NAMALWA (cell line): Measurements from ENCODE around the gene TEF.

Experiments
- DNase-seq: peaks from one replicate; pipeline ENCODE4 v3.0.0-alpha.2; 2015; ENCODE audit warnings: low spot score

The TEF gene, protein sequence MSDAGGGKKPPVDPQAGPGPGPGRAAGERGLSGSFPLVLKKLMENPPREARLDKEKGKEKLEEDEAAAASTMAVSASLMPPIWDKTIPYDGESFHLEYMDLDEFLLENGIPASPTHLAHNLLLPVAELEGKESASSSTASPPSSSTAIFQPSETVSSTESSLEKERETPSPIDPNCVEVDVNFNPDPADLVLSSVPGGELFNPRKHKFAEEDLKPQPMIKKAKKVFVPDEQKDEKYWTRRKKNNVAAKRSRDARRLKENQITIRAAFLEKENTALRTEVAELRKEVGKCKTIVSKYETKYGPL

DNA sequence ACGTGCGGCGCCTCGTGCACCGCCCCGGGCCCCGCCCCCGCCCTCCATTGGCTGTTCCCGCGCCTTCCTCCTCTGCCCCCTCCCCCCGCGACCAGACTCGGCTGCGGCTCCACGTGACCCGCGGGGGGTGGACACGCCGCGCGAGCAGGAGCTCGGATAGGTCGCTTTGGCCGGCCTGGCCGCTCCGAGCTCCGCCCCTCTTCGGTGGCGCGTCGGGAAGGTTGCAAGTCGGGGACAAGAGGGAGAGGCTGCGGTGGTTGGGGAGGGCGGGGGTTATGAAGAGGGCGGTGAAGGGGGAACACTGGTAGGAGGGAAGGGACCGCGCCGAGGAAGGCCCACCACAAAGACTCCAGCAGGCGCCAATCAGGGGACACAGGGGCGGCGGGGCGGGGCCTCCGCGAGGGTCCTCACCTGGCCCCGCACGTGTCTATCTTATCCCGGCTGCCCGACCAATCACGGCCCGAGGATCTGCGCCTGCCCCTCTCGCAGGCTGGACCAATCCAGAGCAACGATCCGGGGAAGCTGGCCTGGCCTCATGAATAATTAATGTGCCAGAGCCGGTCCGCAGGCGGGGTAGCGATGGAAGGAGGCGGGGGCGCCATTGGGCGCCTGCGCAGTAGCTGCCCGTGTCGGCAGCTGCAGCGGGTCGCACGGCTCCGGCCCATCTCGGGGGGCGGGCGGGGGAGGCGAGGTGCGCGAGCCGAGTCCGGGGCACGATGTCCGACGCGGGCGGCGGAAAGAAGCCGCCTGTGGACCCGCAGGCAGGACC lies at the start of gene TEF:
Gene TEF, plus strand, starts transcription at position 614 of the 769 bp plus-strand sequence. Its CDS starts 103 bp downstream, at position 717.
- peak; percentile 99 for DNase-seq

DNA sequence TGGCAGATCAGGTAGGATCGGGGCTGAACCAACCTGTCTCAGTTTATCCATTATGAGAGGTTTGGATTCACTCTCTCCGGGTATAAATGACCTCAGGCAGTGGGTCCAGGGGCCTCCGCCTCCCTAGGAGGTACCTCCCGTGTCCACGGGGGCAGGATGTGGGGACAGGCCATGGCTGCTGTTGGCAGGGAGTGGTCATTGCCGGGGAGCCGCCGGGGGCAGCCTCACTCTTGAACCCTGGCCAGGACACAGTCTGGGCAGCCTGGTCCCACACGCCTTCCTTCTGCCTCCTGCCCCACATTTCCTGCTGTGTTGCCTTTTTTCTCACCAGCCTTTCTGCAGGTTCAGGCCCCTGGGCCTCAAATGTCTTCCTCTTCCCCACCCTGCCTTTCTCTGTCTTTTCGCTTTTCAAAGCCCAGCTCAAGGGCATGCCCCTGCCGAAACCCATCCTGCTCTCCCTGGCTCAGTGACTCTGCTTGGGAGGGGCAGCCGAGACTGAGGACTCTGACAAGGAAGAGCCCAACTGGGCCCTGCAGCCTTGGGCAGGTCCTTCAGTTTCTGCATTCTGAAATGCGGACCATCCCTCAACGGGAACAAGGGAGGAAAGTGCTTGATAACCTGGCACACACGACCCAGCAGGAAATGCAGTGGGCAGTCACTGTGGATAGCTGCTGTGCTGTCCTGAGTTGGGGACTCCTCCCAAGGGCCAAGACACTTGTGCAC lies 49.4 kb upstream of the TEF start:
- no peak for DNase-seq

DNA sequence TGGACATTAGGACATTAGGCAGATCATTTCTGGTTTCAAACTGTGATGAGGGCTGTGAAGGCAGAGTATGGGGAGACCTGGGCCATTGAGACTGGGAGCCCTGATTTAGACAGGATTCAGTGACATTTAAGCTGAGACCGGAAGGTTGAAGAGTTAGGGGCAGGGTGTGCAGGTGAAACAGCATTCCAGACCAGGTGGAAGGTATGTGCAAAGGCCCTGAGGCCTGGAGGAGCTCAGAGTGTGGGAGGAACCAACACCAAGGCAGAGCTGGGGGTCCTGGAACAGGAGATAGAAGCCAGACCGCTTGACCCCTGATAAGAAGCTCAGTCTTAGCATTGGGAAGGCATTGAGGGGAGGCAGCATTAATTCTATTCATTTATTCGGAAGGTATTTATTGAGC lies 47.9 kb upstream of the TEF start:
- no peak for DNase-seq

DNA sequence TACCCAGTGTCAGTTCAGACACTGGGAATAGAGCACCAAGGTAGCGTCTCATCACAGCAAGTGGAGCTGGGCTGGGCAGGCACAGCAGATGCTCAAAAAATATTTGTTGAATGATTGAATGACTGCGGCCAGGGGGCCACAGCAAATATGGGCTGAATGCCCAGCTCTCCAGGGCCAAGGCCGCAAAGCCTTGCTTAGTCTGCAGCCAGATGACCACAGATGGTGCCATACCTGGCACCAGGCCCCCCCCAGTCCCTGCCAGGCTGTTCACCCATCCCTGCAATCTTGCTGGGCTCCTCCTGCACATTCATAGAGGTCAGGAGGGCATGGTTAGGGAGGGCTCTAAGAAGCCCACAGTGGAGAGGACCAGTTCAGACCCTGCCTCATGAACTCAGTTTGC lies 47.5 kb upstream of the TEF start:
- no peak for DNase-seq

DNA sequence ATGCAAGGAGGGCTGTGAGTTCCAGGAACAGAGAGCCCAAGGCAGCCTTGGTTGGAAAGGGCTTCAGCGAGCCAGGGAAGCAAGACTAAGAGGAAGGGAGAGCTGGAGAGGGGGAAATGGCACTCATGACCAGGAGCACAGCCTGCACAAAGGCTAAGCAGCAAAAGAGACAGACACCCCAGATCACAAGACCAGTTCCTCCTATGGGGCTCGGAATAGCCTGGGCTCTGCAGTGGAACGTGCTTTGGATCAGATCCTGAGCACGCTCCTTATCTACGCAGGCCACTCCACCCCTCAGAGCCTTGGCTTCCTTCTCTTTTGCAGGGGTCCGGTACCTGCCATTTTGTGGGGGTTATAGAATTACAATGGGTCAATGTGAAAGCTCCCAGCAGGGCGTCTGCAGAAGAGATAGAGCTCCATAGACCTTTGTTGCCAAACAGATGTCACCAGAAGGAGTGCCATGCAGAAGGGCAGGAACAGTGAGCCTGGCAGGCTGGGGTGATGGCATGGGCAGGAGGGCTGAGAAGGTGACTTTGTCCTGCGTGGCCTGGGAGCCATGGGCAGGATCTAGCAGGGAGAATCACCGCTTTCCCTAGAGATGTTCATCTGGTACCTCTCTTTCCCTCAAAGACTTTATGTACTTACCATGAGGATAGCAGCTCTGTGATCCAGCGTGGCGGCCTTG lies 46.6 kb upstream of the TEF start:
- DNase-seq, result no peak

DNA sequence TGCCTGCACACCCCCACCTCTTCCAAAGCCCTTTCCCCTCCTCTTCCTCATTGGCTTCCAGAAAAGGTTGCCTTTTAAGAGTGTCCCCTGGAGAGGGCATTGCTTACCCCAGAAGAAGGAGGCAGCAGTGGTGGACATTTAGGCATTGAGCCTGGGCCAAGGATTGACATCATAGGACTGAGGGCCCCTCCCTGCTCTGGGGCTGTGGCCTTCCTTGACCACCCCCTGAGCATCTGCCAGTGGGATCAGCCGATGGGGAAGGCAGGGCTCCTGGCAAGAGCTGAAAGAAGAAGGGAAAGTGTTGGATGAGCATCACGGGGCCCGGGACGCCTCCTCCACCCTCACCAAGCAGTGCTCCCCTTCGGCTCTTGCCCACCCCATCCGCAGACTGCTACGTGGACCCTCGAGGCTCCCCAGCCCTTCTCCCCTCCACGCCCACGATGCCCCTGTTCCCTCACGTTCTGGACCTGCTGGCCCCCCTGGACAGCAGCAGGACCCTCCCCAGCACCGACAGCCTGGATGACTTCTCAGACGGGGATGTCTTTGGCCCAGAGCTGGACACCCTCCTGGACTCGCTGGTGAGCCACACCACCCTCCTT lies 43.0 kb upstream of the TEF start:
- DNase-seq, result no peak

DNA sequence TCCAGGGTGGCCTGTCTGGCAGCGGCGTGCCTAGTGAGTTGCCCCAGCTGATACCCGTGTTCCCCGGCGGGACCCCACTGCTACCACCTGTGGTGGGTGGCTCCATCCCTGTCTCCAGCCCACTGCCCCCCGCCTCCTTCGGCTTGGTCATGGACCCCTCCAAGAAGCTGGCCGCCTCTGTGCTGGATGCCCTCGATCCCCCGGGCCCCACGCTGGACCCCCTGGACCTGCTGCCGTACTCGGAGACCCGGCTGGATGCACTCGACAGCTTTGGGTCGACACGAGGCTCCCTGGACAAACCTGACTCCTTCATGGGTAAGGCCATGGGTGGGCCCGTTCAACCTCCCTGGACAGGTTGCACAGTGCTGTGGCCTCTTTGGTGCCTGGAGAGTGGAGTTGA lies 41.9 kb upstream of the TEF start:
- no peak for DNase-seq

DNA sequence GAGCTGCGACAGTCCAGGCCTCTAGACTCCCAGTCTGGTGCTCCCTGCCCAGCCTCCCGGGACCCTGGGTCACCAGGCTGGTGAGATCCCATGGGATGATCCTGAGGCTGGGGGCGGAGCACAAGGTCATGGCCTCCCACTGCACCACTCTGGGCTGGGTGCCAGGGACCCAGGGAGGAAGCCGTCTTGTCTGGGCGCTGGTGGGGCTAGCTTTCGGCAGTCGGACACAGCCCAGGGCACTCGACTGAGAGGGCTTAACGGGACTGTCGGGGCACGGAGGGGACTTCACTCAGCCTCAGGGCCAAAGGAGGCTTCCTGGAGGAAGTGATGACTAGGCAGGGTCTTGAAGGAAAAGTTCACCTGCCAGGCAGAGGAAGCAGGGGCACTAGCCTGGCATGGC lies 41.4 kb upstream of the TEF start:
- DNase-seq, result no peak

DNA sequence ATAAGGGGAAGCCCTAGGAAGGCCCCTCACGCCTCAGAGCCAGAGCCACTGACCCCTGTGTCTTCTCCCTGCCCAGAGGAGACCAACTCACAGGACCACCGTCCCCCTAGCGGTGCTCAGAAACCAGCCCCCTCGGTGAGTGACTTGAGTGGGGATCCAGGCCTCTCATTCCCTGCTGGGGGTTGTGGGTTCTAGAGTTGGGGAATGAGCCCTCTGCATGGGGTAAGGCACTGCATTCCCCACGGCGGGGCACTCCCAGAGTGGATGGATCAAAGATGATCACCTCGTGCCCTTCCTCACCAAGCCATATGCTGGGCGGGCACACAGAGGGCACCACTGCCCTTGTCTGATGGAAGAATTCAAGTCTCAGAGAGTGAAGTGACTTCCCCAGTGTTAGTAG lies 40.7 kb upstream of the TEF start:
- no peak for DNase-seq

DNA sequence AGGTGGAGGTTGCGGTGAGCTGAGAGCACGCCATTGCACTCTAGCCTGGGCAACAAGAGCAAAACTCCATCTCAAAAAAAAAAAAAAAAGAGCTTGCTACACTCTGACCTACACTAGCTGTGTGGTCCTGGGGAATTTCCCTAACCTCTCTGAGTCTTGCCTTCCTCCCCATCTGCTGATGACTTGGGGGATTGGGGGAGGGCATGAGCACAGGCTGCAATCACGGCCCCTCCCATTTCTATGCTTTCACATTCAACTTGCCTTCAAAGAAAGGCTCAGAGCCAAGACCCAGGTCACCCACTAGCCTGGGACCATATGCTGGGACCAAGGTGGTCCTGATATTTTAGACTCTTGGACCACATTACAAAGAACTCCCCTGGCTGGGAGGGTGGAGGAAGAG lies 39.8 kb upstream of the TEF start:
- DNase-seq, result peak; percentile 32

DNA sequence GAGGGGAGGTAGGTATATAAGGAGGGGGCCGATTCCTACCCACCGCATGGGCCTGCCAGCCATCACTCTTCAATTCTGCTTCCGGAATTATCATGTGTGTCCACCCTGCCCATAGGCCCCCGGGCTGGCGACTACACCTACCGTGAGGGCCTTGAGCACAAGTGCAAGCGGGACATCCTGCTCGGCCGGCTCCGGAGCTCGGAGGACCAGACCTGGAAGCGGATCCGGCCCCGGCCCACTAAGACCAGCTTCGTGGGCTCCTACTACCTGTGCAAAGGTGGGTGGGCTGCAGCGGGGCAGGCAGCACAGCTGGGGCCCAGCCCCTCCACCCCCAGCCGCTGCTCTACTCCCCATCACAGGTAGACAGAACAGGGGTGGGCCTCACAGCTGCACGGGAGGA lies 38.4 kb upstream of the TEF start:
- DNase-seq, result no peak

DNA sequence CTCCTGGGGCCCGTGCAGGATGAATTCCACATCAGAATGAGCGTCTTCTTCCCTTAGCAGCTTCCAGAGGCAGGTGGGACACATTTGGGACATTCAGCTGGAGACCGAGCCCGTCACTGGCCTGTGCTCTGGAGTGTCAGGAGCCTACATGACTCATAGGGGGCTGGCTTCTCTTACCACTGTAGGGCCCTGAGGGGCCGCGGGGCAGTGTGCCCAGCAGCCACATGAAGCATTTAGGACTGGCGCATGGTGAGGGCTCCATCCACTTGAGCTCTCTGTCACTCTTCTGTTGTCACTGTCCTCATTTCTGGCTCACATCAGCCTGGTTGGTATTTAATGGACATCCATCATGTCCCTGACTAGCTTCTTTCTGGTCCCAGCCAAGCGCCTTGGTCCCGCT lies 38.0 kb upstream of the TEF start:
- DNase-seq, result no peak

DNA sequence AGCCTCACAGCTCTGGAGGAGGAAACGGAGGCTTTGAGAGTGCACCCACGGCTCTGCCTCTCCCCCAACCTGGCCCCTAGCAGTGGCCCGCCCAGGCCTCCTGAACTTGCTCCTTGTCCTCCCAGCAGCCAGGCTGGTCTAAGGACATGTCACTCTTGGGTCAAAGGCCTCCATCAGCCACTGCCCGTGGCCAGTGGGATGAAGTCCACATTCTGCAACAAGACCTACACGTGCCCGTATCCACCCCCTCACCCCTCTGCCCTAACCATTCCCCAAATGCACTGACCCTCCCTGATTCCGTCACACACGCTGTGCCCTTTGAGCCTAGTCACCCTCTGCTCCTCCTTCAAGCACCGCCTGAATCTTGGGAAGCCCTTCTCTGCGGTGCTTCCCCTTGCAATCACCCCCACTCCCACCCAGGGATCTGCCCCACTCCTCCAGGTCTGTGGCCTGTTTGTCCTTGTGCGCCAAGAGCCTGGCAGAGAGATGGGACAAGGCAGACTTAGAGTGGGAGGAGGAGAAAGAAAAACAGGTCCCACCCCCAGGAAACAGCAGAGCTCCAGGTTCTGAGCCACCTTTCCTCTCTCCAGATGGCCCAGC lies 37.5 kb upstream of the TEF start:
- DNase-seq, result no peak

DNA sequence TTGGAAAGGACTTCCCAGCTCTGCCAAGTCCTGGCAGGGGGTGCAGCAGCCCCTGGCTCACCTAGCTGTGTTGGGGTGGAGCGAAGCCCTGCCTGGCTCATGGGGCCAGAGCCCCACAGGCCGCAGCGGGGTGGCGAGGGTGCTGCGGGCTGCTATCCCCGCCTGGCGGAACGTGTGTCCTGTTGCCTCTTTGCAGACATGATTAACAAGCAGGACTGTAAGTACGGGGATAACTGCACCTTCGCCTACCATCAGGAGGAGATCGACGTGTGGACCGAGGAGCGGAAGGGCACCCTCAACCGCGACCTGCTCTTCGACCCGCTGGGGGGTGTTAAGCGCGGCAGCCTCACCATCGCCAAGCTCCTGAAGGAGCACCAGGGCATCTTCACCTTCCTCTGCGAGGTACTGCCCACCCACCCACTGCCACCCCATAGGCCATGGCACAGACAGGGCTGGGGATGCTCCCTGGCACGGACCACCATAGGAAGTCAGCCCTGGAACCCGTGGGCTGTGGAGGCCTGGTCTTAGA lies 35.9 kb upstream of the TEF start:
- DNase-seq, result no peak

DNA sequence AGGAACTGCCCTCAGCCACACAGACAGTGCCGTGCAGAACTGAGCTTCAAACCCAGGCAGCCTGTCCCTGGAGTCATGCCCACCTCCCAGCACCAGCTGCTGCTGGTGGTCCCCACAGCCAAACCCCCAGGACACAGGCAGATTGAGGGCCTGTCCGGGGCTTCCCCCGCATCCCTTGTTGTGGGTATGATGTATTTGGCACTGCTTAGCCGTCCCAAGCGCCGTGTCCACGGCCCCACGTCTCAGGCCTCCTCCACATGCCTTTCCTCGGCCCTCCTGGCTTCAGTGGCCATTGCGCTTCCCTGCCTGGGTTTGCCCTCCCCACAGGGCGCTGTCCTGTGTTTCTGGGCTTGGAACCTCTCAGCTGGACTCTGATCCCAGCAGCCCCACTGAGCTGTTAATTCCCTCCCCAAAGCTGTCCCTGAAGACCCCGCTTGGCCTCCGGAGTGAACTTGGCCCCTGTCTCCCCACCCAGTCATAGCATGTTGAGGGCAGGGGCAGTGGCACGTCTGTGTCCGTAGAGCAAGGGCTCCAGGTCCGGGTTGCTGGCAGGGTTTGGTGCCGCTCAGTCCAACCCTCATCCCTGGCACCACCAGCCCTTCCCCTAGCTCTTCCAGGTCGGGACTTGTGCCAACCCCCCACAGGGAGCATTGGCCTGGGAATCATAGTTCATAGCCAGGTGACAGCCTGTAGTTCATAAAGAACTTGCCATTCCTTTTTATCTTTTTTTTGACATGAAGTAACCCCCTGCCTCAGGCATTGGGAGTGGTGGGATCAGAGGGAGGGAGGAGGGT lies 34.5 kb upstream of the TEF start:
- DNase-seq, result no peak

DNA sequence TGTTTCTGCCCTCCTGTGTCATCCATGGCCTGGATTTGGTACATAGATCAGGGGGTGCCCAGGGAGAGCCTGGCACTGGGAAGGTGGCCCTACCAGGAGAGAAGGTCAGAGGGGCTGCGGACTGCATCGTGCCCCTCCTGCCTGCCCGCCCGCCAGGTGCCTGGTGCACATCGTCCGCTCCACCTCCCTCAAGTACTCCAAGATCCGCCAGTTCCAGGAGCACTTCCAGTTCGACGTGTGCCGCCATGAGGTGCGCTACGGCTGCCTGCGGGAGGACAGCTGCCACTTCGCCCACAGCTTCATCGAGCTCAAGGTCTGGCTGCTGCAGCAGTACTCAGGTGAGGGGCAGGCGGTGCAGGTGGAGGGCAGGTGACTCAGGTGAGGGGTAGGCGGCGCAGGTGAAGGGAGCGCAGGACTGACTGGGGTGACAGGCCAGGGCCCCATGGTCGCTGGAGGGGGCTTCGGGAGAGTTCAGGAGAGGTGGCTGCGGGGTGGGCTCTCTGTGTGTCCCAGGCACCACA lies 32.7 kb upstream of the TEF start:
- no peak for DNase-seq

DNA sequence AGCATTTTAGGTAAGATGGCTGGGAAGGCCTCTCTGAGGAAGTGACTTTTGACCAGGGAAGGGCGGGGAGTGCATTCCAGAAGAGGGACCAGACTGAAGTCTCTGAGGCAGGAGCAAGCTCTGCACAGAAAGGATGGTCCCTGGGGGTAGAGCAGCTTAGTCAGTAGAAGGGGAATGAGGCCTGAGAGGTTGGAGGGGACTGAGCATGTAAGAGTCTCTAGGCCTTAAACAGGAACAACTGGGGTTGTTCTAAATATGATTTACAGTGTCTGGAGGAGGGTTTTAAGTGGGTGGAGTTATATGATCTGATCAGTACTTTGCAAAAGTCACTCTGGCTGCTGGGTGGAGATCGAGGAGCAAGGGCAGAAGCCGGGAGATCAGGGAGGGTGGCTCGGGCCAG lies 31.7 kb upstream of the TEF start:
- no peak for DNase-seq

DNA sequence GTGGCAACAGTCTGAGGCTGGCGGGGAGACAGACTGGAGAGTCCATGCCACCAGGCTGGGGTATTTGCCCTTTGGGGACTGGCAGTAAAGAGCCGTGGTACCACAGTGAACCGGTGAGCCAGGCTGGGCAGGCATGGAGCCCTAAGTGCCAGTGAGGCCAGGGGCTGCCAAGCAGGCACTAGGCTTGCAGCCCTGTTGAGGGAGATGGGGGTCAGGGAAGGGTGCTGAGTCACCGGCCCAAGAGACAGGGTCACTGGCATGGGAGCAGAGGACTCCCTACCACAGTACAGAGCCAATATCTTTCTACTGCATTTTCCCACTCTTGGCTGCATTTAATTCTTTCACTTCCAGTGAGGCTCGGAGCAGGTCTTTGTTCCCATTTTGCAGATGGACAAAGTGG lies 30.7 kb upstream of the TEF start:
- no peak for DNase-seq

DNA sequence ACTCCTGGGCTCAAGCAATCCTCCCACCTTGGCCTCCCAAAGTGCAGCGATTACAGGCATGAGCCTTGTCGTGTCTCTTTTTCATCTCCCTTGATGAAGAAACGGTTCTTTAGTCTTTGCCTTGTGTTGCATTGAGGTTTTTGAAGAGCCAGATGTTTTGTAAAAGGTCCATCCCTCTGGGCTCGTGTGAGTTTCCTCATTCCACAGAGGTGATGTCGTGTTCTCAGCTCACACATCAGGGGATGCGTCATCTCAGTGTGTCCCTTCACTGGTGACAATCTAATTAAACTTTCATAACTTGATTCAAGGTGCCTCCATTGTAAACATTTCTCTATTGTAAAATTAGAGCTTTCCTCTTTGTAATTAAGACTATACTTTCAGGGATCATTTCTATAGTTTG lies 29.7 kb upstream of the TEF start:
- DNase-seq, result no peak

DNA sequence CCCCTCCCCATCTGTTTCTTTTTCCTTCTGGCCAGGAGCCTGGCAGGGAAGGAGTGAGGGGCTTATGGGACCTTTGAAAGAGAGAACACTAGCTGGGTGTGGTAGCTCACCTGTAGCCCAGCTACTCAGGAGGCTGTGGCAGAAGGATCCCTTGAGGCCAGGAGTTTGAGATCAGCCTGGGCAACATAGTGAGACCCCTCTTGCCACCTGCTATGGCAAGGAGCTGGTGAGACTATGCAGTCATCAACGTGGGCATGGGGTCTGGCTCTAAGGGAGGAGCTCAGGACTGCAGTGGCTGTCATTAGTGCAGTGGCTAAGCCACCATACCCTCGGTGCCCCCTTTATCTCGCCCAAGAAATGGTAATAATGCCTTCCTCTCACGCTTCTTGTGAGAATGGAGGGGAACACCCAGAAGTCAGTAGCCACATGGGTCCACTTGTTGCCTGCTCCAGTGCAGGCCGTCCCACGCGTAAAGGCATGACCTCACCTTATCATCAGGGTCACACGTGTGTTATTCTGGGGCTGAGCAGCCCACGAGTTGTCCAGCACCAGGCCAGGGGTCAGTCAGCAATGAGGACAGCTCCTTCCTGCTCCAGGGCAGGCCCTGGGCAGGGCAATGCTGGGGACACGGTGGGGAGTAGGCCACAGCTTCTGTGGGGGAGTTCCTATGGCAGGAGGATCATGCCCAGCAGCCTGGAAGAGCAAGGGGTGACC lies 27.7 kb upstream of the TEF start:
- DNase-seq, result no peak
